ENCODE data around the gene SIPA1.

The SIPA1 gene

GRCh38 chr11:65607614-65608426, 30.1 kb upstream of the SIPA1 start:
- no peak for DNase-seq

- no peak for DNase-seq
Observed at GRCh38 chr11:65609229-65609628, 28.7 kb upstream of the SIPA1 start.

GRCh38 chr11:65609665-65610064, 28.2 kb upstream of the SIPA1 start:
- no peak for DNase-seq

GRCh38 chr11:65610404-65610803, 27.5 kb upstream of the SIPA1 start:
- no peak for DNase-seq

GRCh38 chr11:65611028-65611757, 26.7 kb upstream of the SIPA1 start:
- no peak for DNase-seq

GRCh38 chr11:65611758-65612603, 25.9 kb upstream of the SIPA1 start:
- DNase-seq, result no peak

- no peak for DNase-seq
Observed at GRCh38 chr11:65612691-65613090, 25.2 kb upstream of the SIPA1 start.

- DNase-seq, result no peak
Observed at GRCh38 chr11:65613091-65613928, 24.6 kb upstream of the SIPA1 start.

- peak; percentile 100 for DNase-seq
Observed at GRCh38 chr11:65615229-65615949, 22.5 kb upstream of the SIPA1 start, which contains the start of gene PCNX3. TSS of gene PCNX3 (plus strand) at chr11:65615776. CDS start at chr11:65616312, 536 bp downstream.

GRCh38 chr11:65615950-65616574, 21.8 kb upstream of the SIPA1 start:
- DNase-seq, result peak; percentile 22

GRCh38 chr11:65616575-65617001, 21.3 kb upstream of the SIPA1 start:
- no peak for DNase-seq

GRCh38 chr11:65617136-65617850, 20.6 kb upstream of the SIPA1 start:
- no peak for DNase-seq

- no peak for DNase-seq
Observed at GRCh38 chr11:65617990-65618751, 19.7 kb upstream of the SIPA1 start.

GRCh38 chr11:65618763-65619162, 19.1 kb upstream of the SIPA1 start:
- DNase-seq, result no peak

GRCh38 chr11:65619281-65619928, 18.5 kb upstream of the SIPA1 start:
- DNase-seq, result no peak

GRCh38 chr11:65620666-65621065, 17.2 kb upstream of the SIPA1 start:
- no peak for DNase-seq

- DNase-seq, result no peak
Observed at GRCh38 chr11:65621460-65621859, 16.4 kb upstream of the SIPA1 start.

GRCh38 chr11:65622011-65622410, 15.9 kb upstream of the SIPA1 start:
- DNase-seq, result no peak

GRCh38 chr11:65623177-65623576, 14.7 kb upstream of the SIPA1 start:
- DNase-seq, result no peak

Data from fibroblast of skin of right biceps (primary cell).